NCI-H1930 (cell line): Measurements from ENCODE around the gene TMEM260.
"Not testable (repeated sequence)": the region's sequence is repeated elsewhere in the genome, so short reads cannot be mapped to it uniquely, and the experiment has no call there.

ENCODE experiments used
- DNase-seq, 2 experiments: peaks; one replicate each; lab custom pipeline; 2025; lab: John Stamatoyannopoulos, UW

TMEM260 gene

DNA sequence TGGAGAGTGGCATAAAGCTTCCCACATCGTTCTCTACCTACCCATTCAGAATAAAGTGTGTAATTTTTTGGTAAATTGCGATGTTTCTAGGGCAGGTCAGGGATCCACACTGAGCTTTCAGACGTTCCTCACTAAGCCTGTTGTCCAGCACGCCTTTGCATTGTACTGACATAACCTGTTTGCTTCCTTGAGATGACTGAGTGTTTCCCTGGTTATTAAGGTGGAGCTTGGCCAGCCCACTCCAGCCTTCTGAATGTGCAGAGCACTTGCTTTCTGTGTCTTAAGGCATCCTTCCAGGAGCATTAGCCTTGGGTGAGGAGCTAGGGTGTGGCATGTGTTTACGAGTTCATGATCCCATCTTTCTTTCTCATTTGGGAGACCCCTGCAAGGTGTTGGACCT lies 96.4 kb downstream of the TMEM260 start:
- DNase-seq: no peak

- DNase-seq: no peak
Measured at GRCh38 chr14:56678838-56679237, 99.2 kb downstream of the TMEM260 start.

GRCh38 chr14:56686416-56686815 lies 106.8 kb downstream of the TMEM260 start:
- peak in 1 of 2 experiments; percentile 10 for DNase-seq

GRCh38 chr14:56687123-56687522 lies 107.5 kb downstream of the TMEM260 start:
- DNase-seq: no peak

GRCh38 chr14:56694609-56695008 lies 115.0 kb downstream of the TMEM260 start:
- no peak for DNase-seq

DNA sequence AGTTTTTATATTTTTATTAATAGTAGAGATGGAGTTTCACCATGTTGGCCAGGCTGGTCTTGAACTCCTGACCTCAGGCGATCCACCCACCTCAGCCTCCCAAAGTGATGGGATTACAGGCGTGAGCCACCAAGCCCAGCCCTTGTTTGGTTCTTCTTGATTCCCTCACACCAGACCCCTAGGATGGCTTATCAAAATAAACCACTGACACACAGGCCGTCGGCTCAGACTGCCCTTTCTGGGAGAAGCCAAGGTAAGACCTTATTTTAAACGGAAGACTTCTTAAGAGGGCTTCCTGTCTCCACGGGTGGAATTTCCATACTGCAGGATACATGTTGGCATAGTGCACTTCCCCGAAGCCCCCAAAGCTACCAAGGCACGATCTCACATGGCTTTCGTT lies 115.6 kb downstream of the TMEM260 start:
- DNase-seq: not testable (repeated sequence)
